ENCODE results near the gene DONSON.

DNA sequence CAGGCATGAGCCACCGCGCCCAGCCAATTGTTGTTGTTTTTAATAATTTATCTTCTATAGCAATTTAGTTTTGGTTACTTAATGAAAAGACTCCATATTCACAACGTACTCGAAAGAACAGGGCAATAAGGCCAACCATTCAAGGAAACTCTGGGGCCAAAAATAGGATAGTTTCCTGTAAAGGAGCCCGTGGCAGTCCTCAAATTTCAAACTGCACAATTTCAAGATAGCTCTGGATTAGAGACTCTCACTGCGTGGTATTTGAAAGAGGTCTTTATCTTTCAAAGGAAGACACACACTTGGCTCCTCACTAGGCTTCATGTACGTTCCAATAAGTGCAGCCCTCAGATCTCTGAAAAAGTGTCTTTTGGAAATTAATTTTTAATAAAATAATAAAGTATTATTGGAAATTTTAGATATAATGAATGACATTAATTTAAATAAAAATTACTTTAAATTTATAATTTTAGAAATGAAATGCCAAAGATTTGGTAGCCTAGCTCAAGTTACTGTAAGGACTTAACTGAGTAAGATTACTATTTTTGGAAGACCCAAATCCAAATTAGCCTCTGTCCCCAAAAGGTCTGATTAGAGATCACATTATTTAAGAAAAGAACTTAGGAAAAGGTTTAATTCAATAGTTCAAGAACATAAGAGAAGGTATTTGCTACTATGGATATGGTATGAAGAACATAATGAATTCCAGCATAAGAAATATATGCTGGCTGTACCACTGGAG, 22.7 kb upstream of the DONSON start:
- TF ChIP-seq, protein P1, sequence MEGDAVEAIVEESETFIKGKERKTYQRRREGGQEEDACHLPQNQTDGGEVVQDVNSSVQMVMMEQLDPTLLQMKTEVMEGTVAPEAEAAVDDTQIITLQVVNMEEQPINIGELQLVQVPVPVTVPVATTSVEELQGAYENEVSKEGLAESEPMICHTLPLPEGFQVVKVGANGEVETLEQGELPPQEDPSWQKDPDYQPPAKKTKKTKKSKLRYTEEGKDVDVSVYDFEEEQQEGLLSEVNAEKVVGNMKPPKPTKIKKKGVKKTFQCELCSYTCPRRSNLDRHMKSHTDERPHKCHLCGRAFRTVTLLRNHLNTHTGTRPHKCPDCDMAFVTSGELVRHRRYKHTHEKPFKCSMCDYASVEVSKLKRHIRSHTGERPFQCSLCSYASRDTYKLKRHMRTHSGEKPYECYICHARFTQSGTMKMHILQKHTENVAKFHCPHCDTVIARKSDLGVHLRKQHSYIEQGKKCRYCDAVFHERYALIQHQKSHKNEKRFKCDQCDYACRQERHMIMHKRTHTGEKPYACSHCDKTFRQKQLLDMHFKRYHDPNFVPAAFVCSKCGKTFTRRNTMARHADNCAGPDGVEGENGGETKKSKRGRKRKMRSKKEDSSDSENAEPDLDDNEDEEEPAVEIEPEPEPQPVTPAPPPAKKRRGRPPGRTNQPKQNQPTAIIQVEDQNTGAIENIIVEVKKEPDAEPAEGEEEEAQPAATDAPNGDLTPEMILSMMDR (IDR thresholded peaks at IDR 0.05; ENCODE audit: borderline replicate concordance, extremely low read depth, low read length, poor library complexity, severe bottlenecking), result no peak
- TF ChIP-seq EZH2 (IDR thresholded peaks at IDR 0.05; ENCODE audit: borderline replicate concordance, low read depth, low read length, severe bottlenecking), result no peak

Measured in DND-41 (cell line).